Stimulated activated CD4-positive, alpha-beta T cell treated with anti-CD3 and anti-CD28 coated beads, Interleukin-15, amount 100 ng/mL, for 24 hours (primary cell): ENCODE data around the gene IGF1.
"Not testable (repeated sequence)": the region's sequence is repeated elsewhere in the genome, so short reads cannot be mapped to it uniquely, and the experiment has no call there.

Source experiments
- DNase-seq: peaks from one replicate; pipeline ENCODE4 v3.0.0-alpha.2; 2020

IGF1 gene

GRCh38 chr12:102376181-102376747 is 104.1 kb downstream of the IGF1 start:
- peak; percentile 3 for DNase-seq

GRCh38 chr12:102374190-102374589 is 106.2 kb downstream of the IGF1 start:
- no peak for DNase-seq

- DNase-seq = no peak
These were observed 108.3 kb downstream of the IGF1 start for GRCh38 chr12:102372087-102372486.

GRCh38 chr12:102371165-102371564 is 109.2 kb downstream of the IGF1 start:
- peak; percentile 5 for DNase-seq

GRCh38 chr12:102369876-102370275 is 110.5 kb downstream of the IGF1 start:
- DNase-seq = no peak

GRCh38 chr12:102365365-102365764 is 115.0 kb downstream of the IGF1 start:
- no peak for DNase-seq

- no peak for DNase-seq
These were observed 115.7 kb downstream of the IGF1 start for GRCh38 chr12:102364709-102365108.

- DNase-seq = no peak
These were observed 123.7 kb downstream of the IGF1 start for GRCh38 chr12:102356690-102357089.

GRCh38 chr12:102354281-102354680 is 126.1 kb downstream of the IGF1 start:
- DNase-seq = not testable (repeated sequence)

GRCh38 chr12:102351322-102351721 is 129.0 kb downstream of the IGF1 start:
- DNase-seq = no peak

- no peak for DNase-seq
These were observed 130.3 kb downstream of the IGF1 start for GRCh38 chr12:102350070-102350469.

- no peak for DNase-seq
These were observed 131.3 kb downstream of the IGF1 start for GRCh38 chr12:102349079-102349478.

- no peak for DNase-seq
These were observed 132.6 kb downstream of the IGF1 start for GRCh38 chr12:102347811-102348210.
